Nephron progenitor cell (in vitro differentiated cells): ENCODE data around the gene SFTPB.

Experiments used
- DNase-seq: peaks from one replicate; pipeline ENCODE4 v3.0.0; 2021
- H3K27ac Mint-ChIP-seq: 2 replicates; pipeline ENCODE4 v1.8.0; 2021; ENCODE audit warnings: mild to moderate bottlenecking, moderate library complexity, mixed read lengths
- H3K27me3 Mint-ChIP-seq: 2 replicates; pipeline ENCODE4 v1.8.0; 2021; ENCODE audit warnings: mild to moderate bottlenecking, low read depth, mixed read lengths; ENCODE audit not compliant: poor library complexity
- H3K36me3 Mint-ChIP-seq: 2 replicates; pipeline ENCODE4 v1.8.0; 2021; ENCODE audit warnings: low read depth, mixed read lengths
- H3K4me1 Mint-ChIP-seq: 2 replicates; pipeline ENCODE4 v1.8.0; 2021; ENCODE audit warnings: mixed read lengths
- H3K4me3 Mint-ChIP-seq: 2 replicates; pipeline ENCODE4 v1.8.0; 2021; ENCODE audit warnings: mild to moderate bottlenecking, moderate library complexity, mixed read lengths
- H3K9me3 Mint-ChIP-seq: 2 replicates; pipeline ENCODE4 v1.8.0; 2021; ENCODE audit warnings: mild to moderate bottlenecking, moderate library complexity, mixed read lengths
- TF ChIP-seq, protein P1 (sequence below): fragments of 200-600 bp; sonication (generic); IDR thresholded peaks from 2 replicates; pipeline ENCODE4 v1.5.0; 2021; ENCODE audit warnings: antibody characterized with exemption

The SFTPB gene

DNA sequence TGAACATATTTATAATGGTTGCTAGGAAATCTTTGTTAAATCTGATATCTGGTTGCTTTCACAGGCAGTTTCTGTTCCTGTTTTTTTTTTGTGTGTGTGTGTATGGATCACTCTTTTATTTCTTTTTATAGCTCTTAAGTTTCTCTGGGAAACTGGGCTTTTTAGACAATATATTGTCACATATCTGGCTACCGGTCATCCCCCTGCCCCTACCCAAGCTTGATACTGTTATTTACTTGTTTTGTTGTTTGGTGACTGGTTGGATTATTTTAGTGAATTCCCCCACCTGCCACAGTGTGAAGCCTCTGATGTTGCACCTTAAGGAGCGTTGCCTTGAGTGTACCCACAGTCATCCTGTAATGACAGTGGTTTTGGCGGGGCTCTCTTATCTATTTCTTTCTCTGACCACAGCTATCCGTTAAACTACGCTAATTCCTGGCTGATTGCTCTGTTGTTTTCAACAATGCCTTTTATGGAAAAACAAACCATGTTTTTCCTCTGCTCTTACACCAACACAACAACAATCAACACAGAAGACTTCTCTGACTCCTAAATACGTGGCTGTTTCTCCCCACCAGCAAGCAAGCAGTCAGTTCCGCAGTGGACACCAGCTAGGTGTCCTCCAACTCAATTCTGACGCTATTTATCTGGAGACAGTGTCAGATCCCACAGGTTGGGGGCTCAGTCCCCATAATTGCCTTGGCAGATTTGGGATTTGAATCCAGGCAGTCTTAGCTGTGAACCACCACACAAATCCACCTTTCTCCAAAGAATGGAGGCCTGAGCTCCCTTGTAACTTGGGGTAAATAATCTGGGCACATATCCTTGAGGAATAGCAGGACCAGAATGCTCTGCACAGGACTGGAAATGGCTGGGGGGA lies 37.0 kb upstream of the SFTPB start:
- DNase-seq, result no peak
- no peak overlapping the region for H3K27ac Mint-ChIP-seq
- H3K4me1 Mint-ChIP-seq, result no peaks in the 10 kb centered on the region
- no peak overlapping the region for H3K4me3 Mint-ChIP-seq
- TF ChIP-seq, protein P1, sequence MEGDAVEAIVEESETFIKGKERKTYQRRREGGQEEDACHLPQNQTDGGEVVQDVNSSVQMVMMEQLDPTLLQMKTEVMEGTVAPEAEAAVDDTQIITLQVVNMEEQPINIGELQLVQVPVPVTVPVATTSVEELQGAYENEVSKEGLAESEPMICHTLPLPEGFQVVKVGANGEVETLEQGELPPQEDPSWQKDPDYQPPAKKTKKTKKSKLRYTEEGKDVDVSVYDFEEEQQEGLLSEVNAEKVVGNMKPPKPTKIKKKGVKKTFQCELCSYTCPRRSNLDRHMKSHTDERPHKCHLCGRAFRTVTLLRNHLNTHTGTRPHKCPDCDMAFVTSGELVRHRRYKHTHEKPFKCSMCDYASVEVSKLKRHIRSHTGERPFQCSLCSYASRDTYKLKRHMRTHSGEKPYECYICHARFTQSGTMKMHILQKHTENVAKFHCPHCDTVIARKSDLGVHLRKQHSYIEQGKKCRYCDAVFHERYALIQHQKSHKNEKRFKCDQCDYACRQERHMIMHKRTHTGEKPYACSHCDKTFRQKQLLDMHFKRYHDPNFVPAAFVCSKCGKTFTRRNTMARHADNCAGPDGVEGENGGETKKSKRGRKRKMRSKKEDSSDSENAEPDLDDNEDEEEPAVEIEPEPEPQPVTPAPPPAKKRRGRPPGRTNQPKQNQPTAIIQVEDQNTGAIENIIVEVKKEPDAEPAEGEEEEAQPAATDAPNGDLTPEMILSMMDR, result no peak
- H3K9me3 Mint-ChIP-seq, result no peaks in the 10 kb centered on the region
- peaks cover 28% of the 10 kb centered on the region for H3K27me3 Mint-ChIP-seq
- no peaks in the 10 kb centered on the region for H3K36me3 Mint-ChIP-seq

DNA sequence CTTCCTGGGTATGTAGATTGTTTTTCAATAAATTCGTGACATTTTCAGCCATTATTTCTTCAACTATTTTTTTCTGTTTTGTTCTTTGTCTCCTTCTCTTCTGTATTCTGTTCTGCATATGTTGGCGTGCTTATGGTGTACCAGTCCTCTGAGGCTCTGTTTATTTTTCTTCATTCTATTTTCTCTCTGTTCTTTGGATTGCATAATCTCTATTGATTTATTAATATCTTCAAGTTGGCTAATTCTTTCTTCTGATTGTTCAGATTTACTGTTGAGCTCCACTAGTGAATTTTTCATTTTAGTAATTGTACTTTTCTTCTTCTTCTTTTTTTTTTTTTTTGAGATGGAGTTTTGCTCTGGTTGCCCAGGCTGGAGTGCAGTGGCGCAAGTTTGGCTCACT lies 36.0 kb upstream of the SFTPB start:
- TF ChIP-seq, protein P1, result no peak
- no peak for DNase-seq
- no peaks in the 10 kb centered on the region for H3K36me3 Mint-ChIP-seq
- no peak overlapping the region for H3K4me3 Mint-ChIP-seq
- no peaks in the 10 kb centered on the region for H3K9me3 Mint-ChIP-seq
- H3K27me3 Mint-ChIP-seq, result peaks cover 34% of the 10 kb centered on the region
- H3K4me1 Mint-ChIP-seq, result no peaks in the 10 kb centered on the region
- H3K27ac Mint-ChIP-seq, result no peak overlapping the region

DNA sequence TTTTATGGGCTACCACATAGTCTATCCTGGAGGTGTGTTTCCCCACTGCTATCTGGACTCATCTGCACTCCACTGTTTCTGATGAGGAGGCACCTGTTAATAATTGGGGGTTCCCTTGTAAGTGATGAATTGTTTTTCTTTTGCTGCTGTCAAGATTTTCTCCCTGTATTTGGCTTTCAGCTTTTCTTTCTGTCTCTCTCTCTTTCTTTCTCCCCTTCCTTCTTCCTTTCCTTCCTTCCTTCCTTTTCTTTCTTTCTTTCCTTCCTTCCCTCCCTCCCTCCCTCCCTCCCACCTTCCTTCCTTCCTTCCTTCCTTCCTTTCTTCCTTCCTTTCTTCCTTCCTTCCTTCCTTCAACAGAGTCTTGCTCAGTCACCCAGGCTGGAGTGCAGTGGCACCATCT lies 35.3 kb upstream of the SFTPB start:
- Mint-ChIP-seq H3K4me1 (peaks cover 4% of the 10 kb centered on the region), H3K9me3 (no peaks in the 10 kb centered on the region), H3K4me3 (no peak overlapping the region), H3K36me3 (no peaks in the 10 kb centered on the region), H3K27ac (no peak overlapping the region), H3K27me3 (peaks cover 33% of the 10 kb centered on the region)
- DNase-seq, result no peak
- TF ChIP-seq, protein P1, result no peak

DNA sequence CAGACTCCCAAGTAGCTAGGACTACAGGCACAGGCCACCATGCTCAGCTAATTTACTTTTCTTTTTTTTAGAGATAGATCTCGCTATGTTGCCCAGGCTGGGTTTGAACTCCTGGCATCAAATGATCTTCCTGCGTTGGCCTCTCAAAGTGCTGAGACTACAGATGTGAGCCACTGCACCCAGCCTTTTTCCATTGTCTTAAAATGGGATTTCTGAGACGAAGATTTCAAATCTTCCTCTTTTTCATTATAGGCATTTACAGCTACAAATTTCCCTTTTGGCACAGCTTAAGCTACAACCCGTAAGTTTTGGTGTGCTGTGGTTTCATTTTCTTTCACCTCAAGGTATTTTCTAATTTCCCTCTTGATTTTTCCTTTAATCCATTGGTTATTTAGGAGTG lies 34.8 kb upstream of the SFTPB start:
- no peak for DNase-seq
- no peaks in the 10 kb centered on the region for H3K36me3 Mint-ChIP-seq
- H3K27ac Mint-ChIP-seq, result no peak overlapping the region
- H3K9me3 Mint-ChIP-seq, result no peaks in the 10 kb centered on the region
- H3K4me3 Mint-ChIP-seq, result no peak overlapping the region
- peaks cover 7% of the 10 kb centered on the region for H3K4me1 Mint-ChIP-seq
- TF ChIP-seq, protein P1, result no peak
- peaks cover 33% of the 10 kb centered on the region for H3K27me3 Mint-ChIP-seq

DNA sequence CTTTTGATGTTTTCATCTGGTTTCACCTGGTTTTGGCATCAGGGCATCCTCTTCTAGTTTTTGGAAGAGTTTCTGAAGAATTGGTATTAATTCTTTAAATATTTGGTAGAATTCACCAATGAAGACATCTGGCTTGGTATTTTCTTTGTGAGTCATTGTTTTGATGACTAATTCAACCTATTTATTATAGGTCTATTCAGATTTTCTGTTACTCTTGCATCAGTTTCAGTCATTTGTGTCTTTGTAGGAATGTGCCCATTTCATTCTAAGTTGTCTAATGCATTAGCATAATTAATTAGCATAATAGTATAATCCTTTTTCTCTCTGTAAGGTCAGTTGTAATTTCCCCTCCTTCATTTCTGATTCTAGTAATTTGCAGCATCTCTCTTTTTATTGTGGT lies 34.2 kb upstream of the SFTPB start:
- Mint-ChIP-seq H3K36me3 (no peaks in the 10 kb centered on the region), H3K4me3 (no peak overlapping the region), H3K27ac (no peak overlapping the region), H3K9me3 (no peaks in the 10 kb centered on the region), H3K27me3 (peaks cover 33% of the 10 kb centered on the region), H3K4me1 (peaks cover 7% of the 10 kb centered on the region)
- TF ChIP-seq, protein P1, result no peak
- no peak for DNase-seq

DNA sequence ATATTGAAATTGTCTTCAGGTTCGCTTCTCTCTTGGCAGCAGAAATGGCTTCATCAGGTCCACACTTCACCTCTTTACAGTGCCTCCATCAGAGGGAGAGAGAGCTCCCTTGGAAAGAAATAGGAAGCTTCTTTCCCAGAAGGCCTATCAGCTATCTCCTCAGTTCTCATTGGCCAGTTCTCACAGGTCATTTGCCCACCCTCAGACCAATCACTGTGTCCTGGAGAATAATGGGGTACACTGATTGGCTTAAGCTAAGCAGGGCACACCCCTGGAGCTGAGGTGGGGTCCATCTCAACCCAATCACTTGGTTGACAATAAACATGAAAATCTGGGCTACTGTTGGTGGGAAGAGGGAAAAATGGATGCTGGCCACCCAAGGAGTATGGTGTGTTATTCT lies 31.3 kb upstream of the SFTPB start:
- Mint-ChIP-seq H3K36me3 (no peaks in the 10 kb centered on the region), H3K27me3 (peaks cover 37% of the 10 kb centered on the region)

More for the DNA sequence above, 31.3 kb upstream of the SFTPB start:
- DNase-seq, result no peak
- Mint-ChIP-seq H3K4me1 (peaks cover 7% of the 10 kb centered on the region), H3K9me3 (no peaks in the 10 kb centered on the region), H3K4me3 (no peak overlapping the region), H3K27ac (no peak overlapping the region)
- TF ChIP-seq, protein P1, result no peak
